DND-41 (cell line): ENCODE results near the gene CCL26.
A peak's percentile ranks its signal among the peaks of the same experiment; 100 is the strongest.
"Not testable (repeated sequence)": the region's sequence is repeated elsewhere in the genome, so short reads cannot be mapped to it uniquely, and the experiment has no call there.

ENCODE experiments used
- ATAC-seq: fragments of 200-7000 bp; cut with Tn5 transposase; 3 replicates; pipeline ENCODE4 v1.9.1; 2021; ENCODE audit warnings: low read depth; ENCODE audit not compliant: insufficient read depth
- DNase-seq: peaks from one replicate; pipeline ENCODE4 v3.0.0-alpha.2; 2020
- H2AFZ ChIP-seq: 2 replicates; pipeline ENCODE4 v1.6.0; 2012; ENCODE audit warnings: low read depth, low read length
- H3K27ac ChIP-seq: 2 replicates; pipeline ENCODE4 v1.5.1; 2012; ENCODE audit warnings: low read length, inconsistent platforms
- H3K27me3 ChIP-seq: fragments of 200-600 bp; sonication (generic); 2 replicates; pipeline ENCODE4 v1.6.0; 2012; ENCODE audit warnings: low read length, mild to moderate bottlenecking, inconsistent platforms; ENCODE audit not compliant: insufficient read depth, poor library complexity
- H3K36me3 ChIP-seq: 2 replicates; pipeline ENCODE4 v1.5.1; 2012; ENCODE audit warnings: low read length, inconsistent platforms; ENCODE audit not compliant: insufficient read depth
- H3K4me1 ChIP-seq: 2 replicates; pipeline ENCODE4 v1.5.1; 2012; ENCODE audit warnings: mild to moderate bottlenecking, low read length; ENCODE audit not compliant: insufficient read depth
- H3K4me2 ChIP-seq: 2 replicates; pipeline ENCODE4 v1.6.0; 2012; ENCODE audit warnings: mild to moderate bottlenecking, moderate library complexity, low read length, inconsistent platforms; ENCODE audit not compliant: insufficient read depth
- H3K4me3 ChIP-seq, 2 experiments: fragments of 200-600 bp in 1 of 2; shearing (Covaris generic) in 1 of 2; 2 replicates each; pipeline ENCODE4 v1.5.1; 2012 to 2016; ENCODE audit warnings: inconsistent platforms in 2 of 2, low read length in 2 of 2, mild to moderate bottlenecking in 2 of 2, low read depth in 1 of 2, moderate library complexity in 1 of 2
- H3K79me2 ChIP-seq: 2 replicates; pipeline ENCODE4 v1.6.0; 2012; ENCODE audit warnings: low read length, inconsistent platforms; ENCODE audit not compliant: insufficient read depth
- H3K9ac ChIP-seq: 2 replicates; pipeline ENCODE4 v1.6.0; 2012; ENCODE audit warnings: low read depth, mild to moderate bottlenecking, inconsistent platforms, low read length, moderate library complexity
- H3K9me3 ChIP-seq: 2 replicates; pipeline ENCODE4 v1.5.1; 2012; ENCODE audit warnings: low read length, moderate library complexity, mild to moderate bottlenecking, inconsistent platforms; ENCODE audit not compliant: insufficient read depth, severe bottlenecking
- H4K20me1 ChIP-seq: 2 replicates; pipeline ENCODE4 v1.6.0; 2012; ENCODE audit warnings: low read length; ENCODE audit not compliant: insufficient read depth
- CTCF ChIP-seq: IDR thresholded peaks from 2 replicates; pipeline ENCODE4 v1.5.1; 2012; ENCODE audit warnings: borderline replicate concordance, low read length, moderate library complexity, mild to moderate bottlenecking; ENCODE audit not compliant: poor library complexity, severe bottlenecking; ENCODE audit errors: extremely low read depth
- EZH2 ChIP-seq: IDR thresholded peaks from 3 replicates; pipeline ENCODE4 v1.6.1; 2012; ENCODE audit warnings: borderline replicate concordance, low read depth, mild to moderate bottlenecking, moderate library complexity, low read length, inconsistent platforms; ENCODE audit not compliant: severe bottlenecking

CCL26 gene

DNA sequence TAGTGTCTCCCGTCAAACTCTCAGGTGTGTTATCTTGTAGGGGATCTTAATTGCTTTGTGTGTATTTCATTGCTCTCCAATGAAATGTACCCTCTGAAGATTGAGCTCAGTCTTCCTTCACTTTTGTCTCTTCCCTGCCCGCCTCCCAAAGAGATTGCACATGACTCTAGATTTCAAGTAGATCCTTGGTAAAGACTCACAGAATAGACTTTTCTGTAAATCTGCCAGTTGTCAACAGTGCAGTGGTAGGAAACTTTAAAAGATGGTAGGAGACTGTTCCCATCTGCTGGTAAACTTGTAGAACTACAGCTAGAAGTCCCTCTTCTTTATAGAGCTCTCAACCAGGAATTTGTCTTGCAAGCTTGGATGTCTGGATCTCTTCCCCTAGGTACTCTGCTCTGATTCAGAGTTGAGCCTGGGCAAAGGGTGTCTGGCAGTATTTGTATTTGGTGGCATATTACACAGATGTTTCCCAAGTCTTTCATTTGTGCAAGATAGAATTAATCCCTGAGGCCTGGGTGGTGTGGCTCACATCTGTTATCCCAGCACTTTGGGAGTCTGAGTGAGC is 9.6 kb downstream of the CCL26 start:
- no peak overlapping the region for H2AFZ ChIP-seq
- H3K9me3 ChIP-seq = no peaks in the 10 kb centered on the region
- DNase-seq (no peak), ATAC-seq (peak; percentile 88)
- H3K79me2 ChIP-seq = no peaks in the 10 kb centered on the region
- no peak overlapping the region for H3K9ac ChIP-seq
- H3K4me1 ChIP-seq = no peaks in the 10 kb centered on the region
- no peaks in the 10 kb centered on the region for H3K27me3 ChIP-seq
- no peak overlapping the region for H3K4me2 ChIP-seq
- no peaks in the 10 kb centered on the region for H3K36me3 ChIP-seq
- no peak overlapping the region for H3K27ac ChIP-seq
- H4K20me1 ChIP-seq = no peaks in the 10 kb centered on the region
- TF ChIP-seq CTCF (peak; percentile 74), EZH2 (no peak)
- H3K4me3 ChIP-seq = no peak overlapping the region

GRCh38 chr7:75761801-75762200 is 10.2 kb downstream of the CCL26 start:
- H3K36me3 ChIP-seq, H3K27me3 ChIP-seq, H3K27ac ChIP-seq, H3K9ac ChIP-seq, H3K79me2 ChIP-seq, DNase-seq, H3K4me1 ChIP-seq, H2AFZ ChIP-seq, H3K4me3 ChIP-seq, H3K4me2 ChIP-seq, H3K9me3 ChIP-seq, ATAC-seq, H4K20me1 ChIP-seq: not testable (repeated sequence)

- Histone ChIP-seq H3K4me3 (no peak overlapping the region), H4K20me1 (no peaks in the 10 kb centered on the region), H3K9me3 (no peaks in the 10 kb centered on the region), H3K27me3 (no peaks in the 10 kb centered on the region), H3K4me1 (no peaks in the 10 kb centered on the region), H3K4me2 (no peak overlapping the region), H3K9ac (no peak overlapping the region), H3K36me3 (no peaks in the 10 kb centered on the region), H2AFZ (no peak overlapping the region), H3K79me2 (no peaks in the 10 kb centered on the region), H3K27ac (no peak overlapping the region)
- DNase-seq = no peak
- TF ChIP-seq CTCF (no peak), EZH2 (no peak)
- no peak for ATAC-seq
These were observed 13.5 kb downstream of the CCL26 start for GRCh38 chr7:75758491-75758890.

DNA sequence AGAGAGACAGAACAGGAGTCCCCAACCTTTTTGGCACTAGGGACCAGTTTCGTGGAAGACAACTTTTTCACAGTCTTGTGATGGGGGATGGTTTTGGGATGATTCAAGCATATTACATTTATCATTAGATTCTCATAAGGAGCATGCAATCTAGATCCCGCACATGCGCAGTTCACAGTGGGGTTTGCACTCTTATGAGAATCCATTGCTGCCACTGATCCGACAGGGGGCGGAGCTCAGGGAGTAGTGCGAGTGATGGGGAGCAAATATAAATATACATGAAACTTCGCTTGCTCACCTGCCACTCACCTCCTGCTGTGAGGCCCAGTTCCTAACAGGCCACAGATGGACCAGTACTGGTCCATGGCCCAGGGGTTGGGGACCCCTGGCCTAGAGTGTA is 14.2 kb downstream of the CCL26 start:
- no peaks in the 10 kb centered on the region for H3K36me3 ChIP-seq
- ATAC-seq (no peak), DNase-seq (no peak)
- no peak overlapping the region for H3K4me3 ChIP-seq
- H3K4me2 ChIP-seq = no peak overlapping the region
- no peaks in the 10 kb centered on the region for H3K79me2 ChIP-seq
- H3K9ac ChIP-seq = no peak overlapping the region
- no peaks in the 10 kb centered on the region for H3K9me3 ChIP-seq
- no peak overlapping the region for H2AFZ ChIP-seq
- H3K27ac ChIP-seq = no peak overlapping the region
- no peaks in the 10 kb centered on the region for H3K27me3 ChIP-seq
- TF ChIP-seq EZH2 (no peak), CTCF (no peak)
- H3K4me1 ChIP-seq = no peaks in the 10 kb centered on the region
- no peaks in the 10 kb centered on the region for H4K20me1 ChIP-seq
